ENCODE data around the gene ELP2.
"Not testable (repeated sequence)": the region's sequence is repeated elsewhere in the genome, so short reads cannot be mapped to it uniquely, and the experiment has no call there.

Gene ELP2

DNA sequence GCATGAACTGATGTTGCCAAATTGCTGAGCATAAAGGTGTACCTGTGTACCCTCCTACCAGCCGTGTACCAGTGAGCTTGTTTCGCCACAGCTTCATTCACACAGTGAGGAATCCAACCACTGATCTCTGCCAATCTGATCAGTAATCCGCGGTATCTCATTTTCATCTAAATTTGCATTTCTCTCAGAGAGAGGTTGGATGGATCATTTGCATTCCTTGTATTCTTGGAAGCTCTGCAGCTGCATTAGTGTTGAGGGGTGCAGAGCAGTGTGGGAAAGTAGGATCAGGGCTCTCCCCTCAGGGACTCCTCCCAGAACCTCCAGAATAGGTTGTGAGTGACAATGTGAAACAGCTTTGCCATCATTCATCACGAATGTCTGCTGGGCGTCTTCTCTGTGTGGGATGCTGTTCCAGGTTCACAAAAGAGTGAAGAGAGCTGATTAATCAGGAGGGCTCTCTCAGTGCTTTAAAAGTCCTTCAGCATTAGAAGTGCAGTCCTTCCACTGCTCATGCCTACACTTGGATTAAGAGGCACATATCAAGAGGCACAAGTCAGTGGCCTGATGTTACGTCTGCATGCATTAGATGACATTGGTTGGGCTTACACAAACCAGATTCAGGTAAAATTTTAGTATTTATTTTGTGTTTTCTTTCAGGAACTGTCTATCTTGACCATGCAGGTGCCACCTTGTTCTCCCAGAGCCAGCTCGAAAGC is 65.1 kb downstream of the ELP2 start:
- no peak for DNase-seq

GRCh38 chr18:36195427-36196122 is 65.9 kb downstream of the ELP2 start:
- no peak for DNase-seq

DNA sequence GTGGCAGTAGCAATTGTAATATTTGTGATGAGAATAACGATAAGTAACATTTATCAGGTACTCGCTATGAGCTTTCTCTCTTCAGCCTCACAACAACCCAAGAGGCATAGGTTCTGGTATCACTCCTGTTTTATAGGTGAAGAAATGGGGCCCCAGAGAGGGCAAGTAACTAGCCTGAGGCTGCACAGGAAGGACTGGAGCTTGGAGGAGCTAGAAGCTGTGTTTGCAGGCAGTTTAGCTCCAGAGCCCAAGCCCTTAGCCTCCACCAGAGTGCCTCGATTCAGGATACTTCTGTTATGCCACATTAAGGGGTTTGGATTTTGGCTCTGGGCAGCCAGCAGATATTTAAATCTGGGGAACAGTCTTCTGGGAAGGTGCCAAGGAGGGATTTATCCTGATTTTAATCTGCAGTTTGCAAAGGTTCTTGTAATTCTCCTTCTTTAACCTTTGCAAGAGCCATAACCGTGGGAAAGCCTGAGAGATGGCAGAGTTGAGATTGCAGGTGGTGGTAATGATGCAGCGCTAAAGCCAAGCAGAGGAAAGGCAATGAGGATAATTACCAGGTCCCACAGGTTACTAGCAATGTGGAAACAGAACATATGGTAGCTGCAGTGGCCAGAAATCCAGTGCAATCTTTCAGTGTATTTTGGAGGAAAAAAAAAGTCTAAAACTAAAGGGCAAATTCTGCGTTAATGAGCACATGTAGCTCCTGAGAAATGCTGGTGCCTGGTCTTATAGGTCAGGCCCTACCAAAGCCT is 66.7 kb downstream of the ELP2 start:
- peak; percentile 24 for DNase-seq

- DNase-seq, result no peak
These were observed 67.9 kb downstream of the ELP2 start for GRCh38 chr18:36197511-36198166.

GRCh38 chr18:36199691-36200295 is 70.1 kb downstream of the ELP2 start:
- DNase-seq, result no peak

DNA sequence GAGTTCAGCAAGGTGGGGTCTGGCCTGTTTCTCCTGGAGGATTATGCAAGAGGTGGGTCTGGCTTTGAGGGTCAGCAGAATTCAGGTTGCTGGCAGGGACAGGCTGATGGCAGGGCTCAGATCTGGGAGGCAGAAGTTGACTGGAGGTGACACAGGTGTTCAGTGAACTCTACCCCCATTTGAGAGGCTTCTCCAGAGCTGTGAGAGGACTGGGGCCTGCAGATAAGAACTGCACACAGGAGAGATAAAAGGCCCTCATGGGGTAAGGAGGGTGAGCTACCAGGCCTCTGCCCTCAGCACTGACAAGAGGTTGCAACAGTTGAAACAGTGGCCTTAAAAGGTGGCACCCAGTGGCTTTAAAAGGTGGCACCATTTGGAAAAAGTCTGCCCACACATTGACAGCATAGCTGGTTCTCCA is 70.7 kb downstream of the ELP2 start:
- no peak for DNase-seq

DNA sequence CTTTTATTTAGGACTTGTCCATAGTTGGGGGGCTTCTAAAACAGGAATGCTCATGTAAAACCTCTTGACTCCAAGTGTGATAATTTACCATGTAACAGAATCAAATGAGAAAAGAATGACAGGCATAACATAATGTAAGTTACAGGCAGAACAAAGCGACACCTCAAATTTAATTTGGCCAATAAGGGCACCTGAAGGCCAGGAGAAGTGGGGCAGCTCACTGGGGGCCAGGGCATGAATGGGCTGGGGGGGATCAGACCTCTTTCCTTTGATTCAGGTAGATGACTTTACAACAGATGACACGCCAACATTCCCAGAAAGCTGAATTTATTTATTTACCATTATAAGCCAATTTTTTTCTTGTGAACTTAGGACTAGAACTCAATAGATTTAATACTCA is 72.1 kb downstream of the ELP2 start:
- DNase-seq, result no peak

DNA sequence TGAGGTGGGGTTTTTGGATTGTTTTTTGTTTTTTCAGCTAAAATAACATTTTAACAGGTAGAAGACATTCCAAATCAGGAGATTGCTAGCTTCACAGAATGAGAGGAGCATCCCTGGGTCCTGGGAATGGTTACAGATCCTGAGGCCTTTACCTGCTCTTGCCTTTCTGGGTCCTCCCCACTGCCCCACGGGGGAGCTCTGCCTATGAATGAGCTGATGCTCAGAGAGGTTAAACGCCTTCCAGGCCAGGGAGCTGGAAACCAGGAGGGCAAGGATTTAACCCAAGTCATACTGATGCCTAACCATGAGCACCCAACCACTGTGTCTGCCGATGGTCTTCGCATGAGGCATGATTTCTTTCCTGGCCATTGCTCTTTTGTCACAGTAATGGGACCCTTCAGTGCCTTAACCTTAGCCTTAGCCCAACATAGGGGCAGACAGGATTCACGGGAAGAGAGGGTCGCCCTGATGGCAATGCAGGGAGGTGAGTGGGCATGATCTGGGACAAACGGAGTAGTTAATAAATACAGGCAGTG is 73.7 kb downstream of the ELP2 start:
- no peak for DNase-seq

GRCh38 chr18:36205166-36205565 is 75.5 kb downstream of the ELP2 start:
- no peak for DNase-seq

DNA sequence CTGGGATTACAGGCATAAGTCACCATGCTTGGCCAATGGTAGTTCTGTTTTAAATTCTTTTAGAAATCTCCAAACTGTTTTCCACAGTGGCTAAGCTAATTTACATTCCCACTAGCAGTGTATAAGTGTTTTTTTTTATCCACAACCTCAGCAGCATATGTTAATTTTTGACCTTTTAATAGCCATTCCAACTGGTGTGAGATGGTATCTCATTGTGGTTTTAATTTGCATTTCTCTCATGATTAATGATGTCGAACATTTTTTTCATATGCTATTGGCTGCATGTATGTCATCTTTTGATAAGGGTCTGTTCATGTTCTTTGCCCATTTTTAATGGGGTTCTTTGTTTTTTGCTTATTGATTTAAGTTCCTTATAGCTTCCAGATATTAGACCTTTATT is 77.6 kb downstream of the ELP2 start:
- no peak for DNase-seq

DNA sequence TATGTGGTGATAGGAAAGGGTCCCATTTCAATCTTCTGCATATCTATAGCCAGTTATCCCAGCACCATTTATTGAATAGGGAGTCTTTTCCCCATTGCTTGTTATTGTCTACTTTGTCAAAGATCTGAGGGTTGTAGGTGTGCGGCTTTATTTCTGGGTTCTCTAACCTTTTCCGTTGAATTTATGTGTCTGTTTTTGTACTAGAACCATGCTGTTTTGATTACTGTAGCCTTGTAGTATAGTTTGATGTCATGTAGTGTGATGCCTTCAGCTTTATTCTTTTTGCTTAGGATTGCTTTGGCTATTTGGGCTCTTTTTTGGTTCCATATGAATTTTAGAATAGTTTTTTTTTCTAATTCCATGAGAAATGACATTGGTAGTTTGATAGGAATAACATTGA is 78.3 kb downstream of the ELP2 start:
- DNase-seq, result not testable (repeated sequence)

DNA sequence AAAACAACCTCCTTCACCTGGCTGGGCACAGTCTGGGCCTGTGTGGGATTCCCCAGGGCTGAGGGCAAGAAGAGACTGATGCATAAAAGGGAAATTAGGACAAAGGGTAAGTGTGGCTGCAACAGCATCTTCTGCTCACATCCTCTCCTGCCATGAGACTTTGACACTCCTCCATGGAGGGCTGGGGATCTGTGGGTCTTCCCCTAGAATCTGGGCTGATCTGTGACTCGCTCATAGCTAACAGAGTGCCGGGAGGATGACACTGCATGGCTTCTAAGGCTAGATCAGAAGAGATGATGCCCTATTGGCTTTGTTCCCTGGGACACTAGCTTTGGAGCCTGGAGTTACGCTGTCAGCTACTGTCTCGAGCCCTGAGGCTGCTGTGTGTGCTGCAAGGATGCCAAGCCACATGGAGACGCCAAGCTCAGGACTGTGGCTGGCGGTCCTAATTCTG is 81.9 kb downstream of the ELP2 start:
- DNase-seq, result no peak

DNA sequence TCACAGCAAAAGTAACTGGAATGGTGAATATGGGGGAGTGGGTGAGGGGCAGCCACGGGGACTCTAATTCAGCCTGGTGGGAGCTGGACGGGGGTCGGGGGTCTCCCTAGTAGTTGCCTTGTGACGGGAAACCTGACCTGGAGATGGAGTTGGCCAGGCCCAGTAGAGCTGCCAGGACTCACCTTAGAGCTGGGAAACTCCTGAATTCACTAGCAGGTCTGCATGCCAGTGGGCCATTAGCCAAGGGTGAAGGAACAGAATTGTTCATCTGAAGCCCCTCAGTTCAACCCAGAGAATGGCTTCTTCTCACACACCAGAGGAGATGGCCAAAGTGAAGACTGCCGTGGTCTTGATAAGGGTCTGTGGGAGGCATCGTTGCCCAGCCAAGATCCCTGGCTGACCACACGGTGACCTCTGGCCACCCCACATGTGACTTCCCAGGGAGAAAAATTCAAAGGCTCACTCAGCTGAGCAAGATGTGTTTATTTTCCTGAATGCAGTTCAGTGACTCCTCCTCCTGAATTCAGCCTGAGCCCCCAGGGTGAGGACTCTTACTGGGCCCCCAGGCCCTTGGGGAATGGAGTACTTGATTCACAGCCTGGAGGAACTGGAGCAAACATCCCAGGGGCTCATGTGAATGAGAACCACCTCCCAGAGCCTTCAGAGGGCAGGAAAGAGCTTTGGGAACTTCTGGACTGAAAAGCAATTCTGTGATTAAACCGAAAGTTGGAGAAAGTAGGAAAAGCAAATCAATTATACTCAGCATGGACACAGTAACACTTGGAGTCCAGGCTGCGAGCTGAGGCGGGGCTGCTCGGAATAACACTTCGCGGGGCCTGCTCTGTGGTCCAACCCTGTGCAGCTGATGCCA is 82.8 kb downstream of the ELP2 start:
- no peak for DNase-seq

DNA sequence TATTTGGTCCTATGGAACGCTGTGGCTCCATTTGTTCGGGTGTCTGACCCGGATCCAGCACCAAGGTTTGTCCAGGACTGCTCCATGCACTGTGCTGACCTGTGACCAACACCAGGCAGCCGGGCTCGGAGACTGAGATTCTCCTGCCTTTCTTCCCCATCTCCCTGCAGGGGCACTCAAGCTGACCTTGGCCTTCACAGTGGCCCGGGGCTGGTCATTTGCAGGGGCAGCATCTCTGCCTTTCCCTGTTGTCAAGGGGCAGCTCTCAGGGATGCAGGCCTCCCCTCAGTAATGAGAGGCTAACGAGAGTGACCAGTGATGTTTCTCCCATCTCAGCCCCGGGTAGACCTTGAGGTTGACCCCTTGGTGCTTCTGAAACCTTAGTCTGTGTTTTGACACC is 85.1 kb downstream of the ELP2 start:
- no peak for DNase-seq

- DNase-seq, result no peak
These were observed 85.9 kb downstream of the ELP2 start for GRCh38 chr18:36215577-36215976.

DNA sequence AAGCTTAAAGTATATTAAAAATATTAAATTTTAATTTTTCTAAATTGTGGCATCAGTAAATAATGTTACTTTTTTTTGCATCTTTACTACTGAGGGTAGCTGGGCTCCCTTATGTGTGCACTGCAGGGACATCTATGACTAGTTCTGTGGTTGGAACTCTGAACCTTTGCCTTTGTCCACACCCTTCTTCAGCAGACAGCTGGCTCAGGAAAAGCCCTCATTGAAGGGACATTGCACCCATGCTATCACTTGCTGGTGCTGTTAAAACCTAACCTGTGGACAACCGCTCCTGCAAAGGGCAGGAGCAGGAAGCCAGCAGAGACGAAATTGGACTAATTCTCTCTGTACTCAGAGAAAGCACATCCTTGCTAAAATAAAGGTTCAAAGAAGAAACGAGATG is 87.6 kb downstream of the ELP2 start:
- no peak for DNase-seq

GRCh38 chr18:36229188-36229587 is 99.5 kb downstream of the ELP2 start:
- no peak for DNase-seq

Data from NCI-H2171 treated with DMSO at 0.1 percent for 48 hours (cell line).